PFSK-1 (cell line): ENCODE measurements around the gene PRRC1.

Source experiments
- FOXP2 ChIP-seq: optimal IDR thresholded peaks from 2 replicates; pipeline ENCODE3; 2011; ENCODE audit warnings: borderline replicate concordance, control low read depth, inconsistent platforms; ENCODE audit not compliant: insufficient read depth; ENCODE audit errors: extremely low read length, extremely low read depth
- POLR2AphosphoS5 ChIP-seq: IDR thresholded peaks from 2 replicates; pipeline ENCODE4 v1.6.1; 2012; ENCODE audit warnings: low read depth, mild to moderate bottlenecking, control low read depth, low read length, moderate library complexity
- REST ChIP-seq, 2 experiments: IDR thresholded peaks; 2 replicates each; pipeline versions ENCODE4 v1.6.1 to v1.8.0; 2011 to 2012; ENCODE audit warnings: low read depth in 2 of 2, low read length in 2 of 2, control low read depth in 1 of 2, inconsistent platforms in 1 of 2, mild to moderate bottlenecking in 1 of 2, moderate library complexity in 1 of 2; ENCODE audit not compliant: insufficient read depth in 1 of 2
- SIN3A ChIP-seq: IDR thresholded peaks from 2 replicates; pipeline ENCODE4 v1.6.1; 2012; ENCODE audit warnings: mild to moderate bottlenecking, low read length, moderate library complexity, borderline replicate concordance; ENCODE audit not compliant: insufficient read depth
- TAF1 ChIP-seq: IDR thresholded peaks from 2 replicates; pipeline ENCODE4 v1.6.1; 2012; ENCODE audit warnings: low read length, control low read depth, borderline replicate concordance; ENCODE audit not compliant: insufficient read depth

PRRC1 gene

DNA sequence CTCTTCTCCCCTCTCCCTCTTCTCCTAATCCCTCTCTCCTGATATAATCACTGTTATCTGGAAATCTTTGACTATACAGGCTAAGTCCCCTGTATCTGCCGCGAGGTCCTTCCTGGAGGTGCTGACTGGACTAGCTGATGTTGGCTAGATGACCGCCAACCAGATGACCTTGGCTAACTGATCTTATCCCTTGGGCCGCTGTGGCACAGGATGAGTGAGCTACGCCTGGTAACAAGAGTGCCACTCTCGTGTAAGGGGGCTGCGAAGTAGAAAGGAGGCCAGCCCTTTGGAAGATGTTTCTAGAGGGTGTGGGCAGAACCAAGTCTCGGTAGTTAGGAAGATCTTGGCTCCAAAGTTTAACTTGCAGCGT is 345 bp upstream of the PRRC1 start:
- TF ChIP-seq REST (IDR thresholded peaks at IDR 0.05; ENCODE audit: insufficient read depth in 1 of 2, low read depth in 2 of 2, low read length in 2 of 2) (no peak), FOXP2 (no peak), POLR2AphosphoS5 (no peak), SIN3A (no peak), TAF1 (no peak)

- no peak for TF ChIP-seq SIN3A
These were observed 830 bp downstream of the PRRC1 start for GRCh38 chr5:127518319-127518621.

- no peak for TF ChIP-seq REST (IDR thresholded peaks at IDR 0.05; ENCODE audit: insufficient read depth in 1 of 2, low read depth in 2 of 2, low read length in 2 of 2)
- TF ChIP-seq POLR2AphosphoS5 = no peak
- no peak for TF ChIP-seq SIN3A
- no peak for TF ChIP-seq TAF1
- no peak for TF ChIP-seq FOXP2
These were observed 2.1 kb downstream of the PRRC1 start for GRCh38 chr5:127519527-127519926.

- TF ChIP-seq POLR2AphosphoS5 = no peak
- no peak for TF ChIP-seq REST (IDR thresholded peaks at IDR 0.05; ENCODE audit: insufficient read depth in 1 of 2, low read depth in 2 of 2, low read length in 2 of 2)
- no peak for TF ChIP-seq TAF1
- no peak for TF ChIP-seq SIN3A
- no peak for TF ChIP-seq FOXP2
These were observed 3.8 kb downstream of the PRRC1 start for GRCh38 chr5:127521138-127521770.

DNA sequence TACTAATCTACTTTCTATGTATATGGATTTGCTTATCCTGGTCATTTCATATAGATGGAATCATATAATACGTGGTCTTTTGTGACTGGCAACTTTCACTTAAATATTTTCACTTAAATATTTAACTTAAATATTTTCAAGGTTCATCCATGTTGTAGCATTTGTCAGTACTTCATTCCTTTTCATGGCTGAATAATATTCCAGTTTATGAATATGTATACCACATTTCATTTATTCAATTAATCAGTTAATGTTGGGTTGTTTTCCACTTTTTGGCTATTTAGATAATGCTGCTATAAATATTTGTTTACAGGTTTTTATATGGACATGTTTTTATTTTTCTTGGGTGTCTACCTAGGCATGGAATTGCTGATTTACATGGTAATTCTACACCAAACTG is 7.7 kb downstream of the PRRC1 start:
- TF ChIP-seq FOXP2 (no peak), TAF1 (no peak), POLR2AphosphoS5 (no peak), SIN3A (no peak), REST (IDR thresholded peaks at IDR 0.05; ENCODE audit: insufficient read depth in 1 of 2, low read depth in 2 of 2, low read length in 2 of 2) (no peak)
